Breast epithelium (tissue), 4 donors: ENCODE data around the gene KCNC1. TPM values are rescaled to one million over a fixed set of nuclear protein-coding genes. Genes with fewer than 3 reads are reported as not detected.

Source experiments
- DNase-seq, 2 donors: peaks; one replicate each; pipeline ENCODE4 v3.0.0-alpha.2; 2019; ENCODE audit warnings: low spot score in 2 of 2
- H3K27ac ChIP-seq, 2 donors: fragments of 200-600 bp; sonication (generic) in 1 of 2; one replicate each; pipeline ENCODE4 v1.5.1; 2016 to 2019; ENCODE audit warnings: mild to moderate bottlenecking in 1 of 2
- H3K27me3 ChIP-seq, 2 donors: fragments of 200-600 bp; sonication (generic) in 1 of 2; one replicate each; pipeline versions ENCODE4 v1.5.1 to v1.6.0; 2017 to 2019; ENCODE audit warnings: control low read depth in 1 of 2, mild to moderate bottlenecking in 1 of 2
- H3K36me3 ChIP-seq: fragments of 200-600 bp; one replicate; pipeline ENCODE4 v1.5.1; 2019
- H3K4me1 ChIP-seq, 2 donors: fragments of 200-600 bp; sonication (generic); one replicate each; pipeline ENCODE4 v1.5.1; 2016 to 2019; ENCODE audit warnings: control low read depth in 1 of 2
- H3K4me3 ChIP-seq, 3 donors: fragments of 200-600 bp; sonication (generic); 1 replicate in 2 of 3; 2 replicates in 1 of 3; pipeline ENCODE4 v1.5.1; 2016 to 2019; ENCODE audit warnings: mild to moderate bottlenecking in 3 of 3, moderate library complexity in 2 of 3
- H3K9me3 ChIP-seq, 2 donors: fragments of 200-600 bp; sonication (generic) in 1 of 2; one replicate each; pipeline ENCODE4 v1.5.1; 2016 to 2019; ENCODE audit warnings: control low read depth in 1 of 2
- CTCF ChIP-seq, 3 donors: fragments of 450-650 bp; IDR thresholded peaks; one replicate each; pipeline ENCODE4 v1.5.1; 2016 to 2017; ENCODE audit warnings: antibody characterized with exemption in 3 of 3, mild to moderate bottlenecking in 3 of 3, moderate library complexity in 3 of 3
- POLR2A ChIP-seq: fragments of 450-650 bp; IDR thresholded peaks from one replicate; pipeline ENCODE4 v1.6.1; 2016; ENCODE audit warnings: antibody characterized with exemption, mild to moderate bottlenecking, moderate library complexity
- POLR2AphosphoS5 ChIP-seq, 3 donors: sonication (generic); formaldehyde crosslinking; IDR thresholded peaks; one replicate each; pipeline ENCODE4 v1.6.1; 2017; ENCODE audit warnings: antibody characterized with exemption in 3 of 3
- intact Hi-C: fragments of 100-400 bp; cut with DNase I; formaldehyde crosslinking; loops from one replicate; pipeline ENCODE4 v1.15.1; 2023; ENCODE audit warnings: low total_unique reads
- total RNA-seq, 3 donors: library from RNA; depleted of rRNA; stranded (reverse); fragments of >200 nt; gene quantifications; one replicate each; pipeline ENCODE4 v1.1.0, GENCODE V29; 2016

The KCNC1 gene
- total RNA-seq, 3 donors from 2014 or later, result 0.15 TPM; not detected in 2

- no peak for TF ChIP-seq POLR2A
- TF ChIP-seq POLR2AphosphoS5 (IDR thresholded peaks at IDR 0.05), result no peak
- no peak for TF ChIP-seq CTCF (IDR thresholded peaks at IDR 0.05)
Observed at GRCh38 chr11:17714870-17715269, 19.7 kb upstream of the KCNC1 start.

GRCh38 chr11:17716807-17717206 lies 17.8 kb upstream of the KCNC1 start:
- Histone ChIP-seq H3K36me3 (no peaks in the 10 kb centered on the region), H3K27me3 (peaks cover 11 to 78% of the 10 kb centered on the region in 2 donors), H3K9me3 (no peaks in the 10 kb centered on the region), H3K4me1 (no peaks in the 10 kb centered on the region), H3K27ac (no peak overlapping the region), H3K4me3 (no peak overlapping the region)
- DNase-seq, result no peak
- TF ChIP-seq POLR2A (no peak), POLR2AphosphoS5 (IDR thresholded peaks at IDR 0.05) (no peak)
- intact Hi-C loops, result no loop called here

More at GRCh38 chr11:17714870-17715269, 19.7 kb upstream of the KCNC1 start:
- Histone ChIP-seq H3K4me3 (no peak overlapping the region), H3K36me3 (no peaks in the 10 kb centered on the region), H3K27ac (no peak overlapping the region), H3K4me1 (no peaks in the 10 kb centered on the region), H3K27me3 (peaks cover 5 to 64% of the 10 kb centered on the region in 2 donors), H3K9me3 (no peaks in the 10 kb centered on the region)
- intact Hi-C loops, result no loop called here
- no peak for DNase-seq

GRCh38 chr11:17718015-17718414 lies 16.6 kb upstream of the KCNC1 start:
- no peak overlapping the region for H3K27ac ChIP-seq
- H3K9me3 ChIP-seq, result no peaks in the 10 kb centered on the region
- no peak for TF ChIP-seq POLR2AphosphoS5 (IDR thresholded peaks at IDR 0.05)
- no peak for TF ChIP-seq CTCF (IDR thresholded peaks at IDR 0.05)
- no peak for TF ChIP-seq POLR2A
- H3K27me3 ChIP-seq, result peaks cover 12 to 79% of the 10 kb centered on the region in 2 donors
- no peaks in the 10 kb centered on the region for H3K36me3 ChIP-seq
- intact Hi-C loops, result no loop called here
- no peaks in the 10 kb centered on the region for H3K4me1 ChIP-seq
- no peak for DNase-seq
- H3K4me3 ChIP-seq, result no peak overlapping the region

- no peak for DNase-seq
- H3K27me3 ChIP-seq, result peaks cover 12 to 84% of the 10 kb centered on the region in 2 donors
- H3K27ac ChIP-seq, result no peak overlapping the region
- TF ChIP-seq POLR2AphosphoS5 (IDR thresholded peaks at IDR 0.05) (no peak), CTCF (IDR thresholded peaks at IDR 0.05) (no peak), POLR2A (no peak)
- no peaks in the 10 kb centered on the region for H3K36me3 ChIP-seq
- H3K4me3 ChIP-seq, result no peak overlapping the region
- intact Hi-C loops, result no loop called here
- no peaks in the 10 kb centered on the region for H3K9me3 ChIP-seq
- no peaks in the 10 kb centered on the region for H3K4me1 ChIP-seq
Observed at GRCh38 chr11:17718510-17718962, 16.0 kb upstream of the KCNC1 start.

GRCh38 chr11:17719028-17719937 lies 15.3 kb upstream of the KCNC1 start, which contains the start of gene MYOD1:
Gene MYOD1, plus strand, starts transcription at chr11:17719571. Its CDS starts 212 bp downstream, at chr11:17719783.
- Histone ChIP-seq H3K27me3 (peaks cover 12 to 82% of the 10 kb centered on the region in 2 donors), H3K4me3 (peak within 1 kb of the TSS in 1 of 3 donors; percentile 20), H3K27ac (no peak within 1 kb of the TSS), H3K36me3 (no peaks in the 10 kb centered on the region), H3K4me1 (no peaks in the 10 kb centered on the region), H3K9me3 (no peaks in the 10 kb centered on the region)
- intact Hi-C loops, result no loop called here
- no peak for DNase-seq
- TF ChIP-seq POLR2A, result no peak
- no peak for TF ChIP-seq CTCF (IDR thresholded peaks at IDR 0.05)
- no peak for TF ChIP-seq POLR2AphosphoS5 (IDR thresholded peaks at IDR 0.05)
